Gastrocnemius medialis (tissue), 4 donors: Measurements from ENCODE around the gene UCKL1.

Source experiments
- CTCF ChIP-seq, 5 experiments: fragments of 450-650 bp in 3 of 5; fragments of 200-600 bp in 2 of 5; sonication (generic) in 2 of 5; IDR thresholded peaks in 4 of 5; conservative IDR thresholded peaks in 1 of 5; 1 replicate in 4 of 5; 2 replicates in 1 of 5; pipeline ENCODE4 v1.5.1; 2016 to 2019; ENCODE audit warnings: antibody characterized with exemption in 5 of 5, mild to moderate bottlenecking in 3 of 5, moderate library complexity in 3 of 5
- POLR2A ChIP-seq, 2 donors: fragments of 450-650 bp; IDR thresholded peaks; one replicate each; pipeline ENCODE4 v1.6.1; 2017; ENCODE audit warnings: antibody characterized with exemption in 2 of 2, mild to moderate bottlenecking in 2 of 2, moderate library complexity in 2 of 2

GRCh38 chr20:63979229-63979556, 23.0 kb upstream of the UCKL1 start:
- TF ChIP-seq CTCF (IDR thresholded peaks at IDR 0.05 in 4 of 5, conservative IDR thresholded peaks at IDR 0.05 in 1 of 5): no peak
- no peak for TF ChIP-seq POLR2A (IDR thresholded peaks at IDR 0.05)
